ENCODE data around the gene ZGPAT. TPM values are rescaled to one million over a fixed set of nuclear protein-coding genes. Genes with fewer than 3 reads are reported as not detected.

ZGPAT gene
- total and polyA plus RNA-seq, 2 of the 13 experiments (the other 11 are each of a cell fraction or from before 2014, with no cell fraction given): 23.0 to 41.9 TPM

GRCh38 chr20:63736893-63737694, 29.3 kb downstream of the ZGPAT start (continued):
- TF ChIP-seq ZBTB4 (CRISPR knock-in tag; IDR thresholded peaks at IDR 0.05; ENCODE audit: borderline replicate concordance) (peak; percentile 64), HNRNPH1 (optimal IDR thresholded peaks at IDR 0.05; ENCODE audit: low read depth, low read length) (peak; percentile 27), ZNF570 (CRISPR knock-in tag; IDR thresholded peaks at IDR 0.05; ENCODE audit: borderline replicate concordance) (0 out of 2 replicates have a peak, but pooled peaks have one; percentile 46), NFE2 (CRISPR knock-in tag; IDR thresholded peaks at IDR 0.05) (no peak), ZFP41 (CRISPR knock-in tag; IDR thresholded peaks at IDR 0.05; ENCODE audit: borderline replicate concordance) (0 out of 2 replicates have a peak, but pooled peaks have one; percentile 17), ZNF33B (CRISPR knock-in tag; IDR thresholded peaks at IDR 0.05) (0 out of 2 replicates have a peak, but pooled peaks have one; percentile 49), GATAD1 (CRISPR knock-in tag; IDR thresholded peaks at IDR 0.05) (0 out of 2 replicates have a peak, but pooled peaks have one; percentile 19), MEF2D (CRISPR knock-in tag; IDR thresholded peaks at IDR 0.05) (no peak), ZNF792 (CRISPR knock-in tag; IDR thresholded peaks at IDR 0.05) (peak; percentile 52; the same call in 1 of the 2 replicates), IKZF5 (CRISPR knock-in tag; IDR thresholded peaks at IDR 0.05) (peak; percentile 50; the same call in 1 of the 2 replicates), POLR2AphosphoS5 (IDR thresholded peaks at IDR 0.05; ENCODE audit: low read depth, low read length) (peak; percentile 13; the same call in 1 of the 2 replicates), TFDP2 (CRISPR knock-in tag; IDR thresholded peaks at IDR 0.05) (peak; percentile 91), ZBTB1 (CRISPR knock-in tag; IDR thresholded peaks at IDR 0.05; ENCODE audit: borderline replicate concordance) (peak; percentile 12; the same call in 1 of the 2 replicates), ZNF646 (CRISPR knock-in tag; IDR thresholded peaks at IDR 0.05) (no peak)
